ENCODE data around the gene ZNF680.
"Not testable (repeated sequence)": the region's sequence is repeated elsewhere in the genome, so short reads cannot be mapped to it uniquely, and the experiment has no call there.

ZNF680 gene

DNA sequence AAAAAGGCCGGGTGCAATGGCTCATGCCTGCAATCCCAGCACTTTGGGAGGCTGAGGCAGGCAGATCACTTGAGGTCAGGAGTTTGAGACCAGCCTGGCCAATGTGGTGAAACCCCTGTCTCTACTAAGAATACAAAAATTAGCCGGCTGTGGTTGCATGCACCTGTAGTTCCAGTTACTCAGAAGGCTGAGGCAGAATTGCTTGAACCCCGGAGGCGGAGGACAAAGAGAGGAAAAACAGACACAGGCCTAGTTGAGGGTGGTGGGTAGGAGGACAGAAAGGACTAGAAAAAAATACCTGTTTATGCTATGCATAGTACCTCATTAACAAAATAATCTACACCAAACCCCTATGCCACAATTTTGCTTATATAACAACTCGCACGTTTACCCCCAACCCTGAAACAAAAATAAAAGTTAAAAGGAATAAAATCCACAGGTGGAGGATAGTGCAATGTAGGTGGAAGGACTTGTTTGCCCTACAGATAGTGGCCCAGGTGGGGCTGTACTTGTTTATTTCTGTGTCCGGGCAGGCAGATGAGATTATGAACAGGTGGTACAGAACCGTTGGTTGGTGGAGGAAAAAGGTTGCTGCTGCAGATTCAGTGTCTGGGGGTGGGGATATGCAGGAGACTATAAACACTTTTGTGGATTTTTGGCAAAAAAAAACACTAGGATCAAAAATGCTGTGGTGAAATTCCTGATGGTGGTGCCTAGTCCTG, 5.1 kb downstream of the ZNF680 start:
- DNase-seq (ENCODE audit: low spot score) (no peak), FAIRE-seq (no peak)

GRCh38 chr7:64555046-64555445, 7.8 kb downstream of the ZNF680 start:
- no peak for FAIRE-seq
- no peak for DNase-seq (ENCODE audit: low spot score)

DNA sequence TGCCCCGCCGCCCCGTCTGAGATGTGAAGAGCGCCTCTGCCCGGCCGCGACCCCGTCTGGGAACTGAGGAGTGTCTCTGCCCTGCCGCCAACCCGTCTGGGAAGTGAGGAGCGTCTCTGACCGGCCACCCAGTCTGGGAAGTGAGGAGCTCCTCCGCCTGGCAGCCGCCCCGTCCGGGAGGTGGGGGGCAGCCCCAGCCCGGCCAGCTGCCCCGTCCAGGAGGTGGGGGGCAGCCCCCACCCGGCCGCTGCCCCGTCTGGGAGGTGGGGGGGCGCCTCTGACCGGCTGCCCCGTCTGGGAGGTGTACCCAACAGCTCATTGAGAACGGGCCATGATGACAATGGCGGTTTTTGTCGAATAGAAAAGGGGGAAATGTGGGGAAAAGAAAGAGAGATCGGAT, 8.7 kb downstream of the ZNF680 start:
- FAIRE-seq; DNase-seq (ENCODE audit: low spot score): not testable (repeated sequence)

DNA sequence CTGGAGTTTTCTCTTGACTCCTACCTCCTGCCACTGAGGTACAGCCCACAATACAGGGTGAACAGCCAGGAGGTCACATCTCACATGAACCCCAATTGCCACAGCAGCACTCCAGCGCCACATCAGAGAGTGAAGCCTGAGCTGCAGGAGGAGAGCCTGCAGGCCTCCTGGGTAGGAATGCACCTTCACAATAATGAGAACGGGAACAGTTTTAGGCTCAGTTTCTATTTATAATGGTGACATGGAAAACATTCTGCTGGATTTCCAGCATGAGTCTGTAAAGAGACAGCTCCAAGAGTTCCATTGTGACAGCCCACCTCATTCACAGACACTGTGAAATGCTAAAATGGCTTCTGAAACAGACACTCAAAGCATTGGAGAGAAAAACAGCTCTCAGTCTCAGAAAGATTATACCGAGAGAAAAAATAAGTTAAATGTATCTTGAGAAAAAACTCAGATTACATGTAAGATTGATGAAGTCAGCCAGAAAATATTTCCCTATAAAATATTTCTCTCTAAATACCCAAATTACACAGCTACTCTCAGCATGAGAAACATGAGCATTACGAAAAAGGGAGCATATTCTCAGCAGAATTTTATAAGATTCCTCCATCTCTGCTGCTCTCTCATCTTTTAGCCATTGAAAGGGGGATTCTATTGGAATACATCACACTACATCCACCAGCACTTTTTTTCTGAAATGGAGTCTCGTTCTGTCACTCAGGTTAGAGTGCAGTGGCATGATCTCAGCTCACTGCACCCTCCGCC, 11.3 kb downstream of the ZNF680 start:
- FAIRE-seq = no peak
- DNase-seq (ENCODE audit: low spot score) = no peak

DNA sequence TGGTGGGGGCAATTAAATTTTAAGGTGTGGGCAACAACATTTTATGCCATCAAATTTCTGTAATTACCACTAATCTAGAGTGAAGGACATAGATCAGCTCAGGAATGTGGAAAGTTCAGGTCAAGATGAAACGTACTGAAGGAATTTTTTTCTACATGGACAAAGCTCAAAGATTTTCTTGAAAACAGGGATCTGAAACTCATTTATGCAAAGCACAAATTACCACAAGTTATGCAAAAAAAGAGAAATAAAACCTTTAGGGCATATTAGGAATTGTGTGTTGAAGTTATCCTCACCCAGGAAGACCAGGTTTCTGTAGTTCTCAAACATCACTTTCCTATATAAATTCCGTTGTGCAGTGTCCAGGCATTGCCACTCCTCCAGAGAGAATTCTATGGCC, 18.9 kb downstream of the ZNF680 start:
- FAIRE-seq = no peak
- no peak for DNase-seq (ENCODE audit: low spot score)

DNA sequence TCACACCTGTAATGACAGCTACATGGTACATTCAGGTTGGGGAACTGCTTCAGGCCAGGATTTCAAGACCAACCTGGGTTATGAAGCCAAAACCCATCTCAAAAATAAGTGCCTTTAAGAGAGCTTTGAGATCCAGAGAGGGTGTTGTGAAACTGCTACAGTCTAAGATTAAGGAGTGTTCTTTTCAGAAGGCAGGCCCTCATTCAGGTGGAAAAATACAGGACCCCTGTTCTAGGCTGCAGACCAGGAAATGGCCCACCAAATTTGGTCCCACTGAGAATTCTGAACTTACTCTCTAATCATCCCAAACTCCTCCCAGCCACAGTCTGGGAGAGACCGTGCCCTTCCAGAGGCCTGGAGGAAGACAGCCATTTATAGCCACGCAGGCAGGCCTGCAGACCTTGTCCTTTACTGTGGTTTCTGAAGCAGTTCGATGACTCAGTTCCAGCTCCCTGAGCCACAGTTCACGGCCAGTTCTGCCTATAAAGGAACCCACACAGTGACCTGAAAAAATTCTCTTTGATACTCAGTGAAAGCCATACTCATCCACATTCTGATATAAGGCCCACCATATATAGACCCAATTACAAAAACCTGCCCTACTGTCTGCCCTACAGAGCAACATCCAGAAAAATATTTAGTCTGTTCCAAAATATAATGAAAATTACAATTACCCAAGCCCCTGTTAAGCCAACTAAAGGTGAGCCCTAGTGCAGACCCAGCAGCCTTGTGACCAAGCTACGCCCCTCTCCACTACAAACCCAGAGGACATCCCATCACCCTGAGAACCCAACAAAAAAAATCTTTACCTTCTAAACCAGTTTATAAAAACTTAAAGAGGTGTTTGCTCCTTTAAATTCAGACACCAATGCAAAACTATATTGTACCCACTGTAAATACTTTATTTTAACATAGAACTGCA, 21.2 kb downstream of the ZNF680 start:
- no peak for FAIRE-seq
- no peak for DNase-seq (ENCODE audit: low spot score)

DNA sequence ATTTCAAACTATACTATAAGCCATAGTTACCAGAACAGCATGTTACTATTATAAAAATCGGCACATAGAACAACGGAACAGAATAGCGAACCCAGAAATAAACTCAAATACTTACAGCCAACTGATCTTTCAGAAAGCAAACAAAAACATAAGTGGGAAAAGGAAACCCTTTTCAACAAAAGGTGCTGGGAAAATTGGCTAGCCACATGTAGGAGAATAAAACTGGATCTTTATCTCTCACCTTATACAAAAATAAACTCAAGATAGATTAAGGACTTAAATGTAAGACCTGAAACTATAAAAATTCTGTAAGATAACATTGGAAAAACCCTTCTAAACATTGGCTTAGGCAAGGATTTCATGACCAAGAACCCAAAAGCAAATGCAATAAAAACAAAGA, 29.1 kb downstream of the ZNF680 start:
- no peak for DNase-seq (ENCODE audit: low spot score)
- FAIRE-seq = no peak

- FAIRE-seq = no peak
- no peak for DNase-seq (ENCODE audit: low spot score)
Observed at GRCh38 chr7:64528770-64529169, 34.1 kb downstream of the ZNF680 start.

DNA sequence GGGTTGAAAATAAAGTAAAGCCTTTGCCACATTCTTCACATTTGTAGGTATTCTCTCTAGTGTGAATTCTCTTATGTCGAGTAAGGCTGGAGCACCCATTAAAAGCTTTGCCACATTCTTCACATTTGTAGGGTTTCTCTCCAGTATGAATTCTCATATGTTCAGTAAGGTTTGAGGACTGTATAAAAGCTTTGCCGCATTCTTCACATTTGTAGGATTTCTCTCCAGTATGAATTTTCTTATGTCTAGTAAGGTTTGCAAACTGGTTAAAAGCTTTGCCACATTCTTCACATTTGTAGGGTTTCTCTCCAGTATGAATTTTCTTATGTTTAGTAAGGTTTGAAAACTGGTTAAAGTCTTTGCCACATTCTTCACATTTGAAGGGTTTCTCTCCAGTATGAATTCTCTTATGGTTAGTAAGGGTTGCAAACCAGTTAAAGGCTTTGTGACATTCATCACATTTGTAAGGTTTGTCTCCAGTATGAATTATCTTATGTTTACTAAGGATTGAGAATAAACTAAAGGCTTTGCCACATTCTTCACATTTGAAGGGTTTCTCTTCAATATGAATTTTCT, 41.4 kb downstream of the ZNF680 start:
- FAIRE-seq = no peak

DNA sequence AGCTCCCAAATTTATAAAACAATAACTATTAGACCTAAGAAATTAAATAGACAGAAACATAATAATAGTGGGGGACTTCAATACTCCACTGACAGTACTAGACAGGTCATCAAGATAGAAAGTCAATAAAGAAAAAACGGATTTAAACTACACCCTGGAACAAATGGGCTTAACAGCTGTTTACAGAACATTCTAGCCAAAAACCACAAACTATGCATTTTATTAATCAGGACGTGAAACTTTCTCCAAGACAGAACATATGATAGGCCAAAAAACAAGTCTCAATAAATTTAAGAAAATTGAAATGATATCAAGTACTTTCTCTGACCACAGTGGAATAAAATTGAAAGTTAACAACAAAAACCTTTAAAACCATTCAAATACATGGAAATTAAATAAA, 46.4 kb downstream of the ZNF680 start:
- no peak for FAIRE-seq

More for the DNA sequence above, 41.4 kb downstream of the ZNF680 start:
- DNase-seq (ENCODE audit: low spot score) = no peak

GRCh38 chr7:64515781-64516180, 47.1 kb downstream of the ZNF680 start:
- FAIRE-seq (no peak), DNase-seq (ENCODE audit: low spot score) (no peak)

More for the DNA sequence above, 46.4 kb downstream of the ZNF680 start:
- DNase-seq (ENCODE audit: low spot score) = no peak

DNA sequence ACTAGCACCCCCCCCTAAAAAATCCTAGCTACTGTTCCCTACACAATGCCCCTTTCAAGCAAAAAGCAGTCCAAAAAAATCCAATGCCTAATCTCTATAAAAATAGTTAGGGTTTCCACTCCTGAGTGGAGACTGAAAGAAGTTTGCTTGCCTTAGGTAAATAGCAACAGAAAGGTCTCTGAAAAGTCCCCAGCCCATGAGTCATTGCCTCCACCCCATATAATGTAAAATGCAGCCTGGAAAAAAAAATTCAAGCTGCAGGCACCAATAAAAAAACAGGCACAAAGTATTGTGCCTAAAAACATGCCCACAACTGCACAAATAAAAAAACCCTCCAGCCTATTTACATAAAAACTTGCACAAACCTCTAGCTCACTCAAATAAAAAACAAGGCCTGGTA, 47.5 kb downstream of the ZNF680 start:
- no peak for DNase-seq (ENCODE audit: low spot score)
- FAIRE-seq = no peak

DNA sequence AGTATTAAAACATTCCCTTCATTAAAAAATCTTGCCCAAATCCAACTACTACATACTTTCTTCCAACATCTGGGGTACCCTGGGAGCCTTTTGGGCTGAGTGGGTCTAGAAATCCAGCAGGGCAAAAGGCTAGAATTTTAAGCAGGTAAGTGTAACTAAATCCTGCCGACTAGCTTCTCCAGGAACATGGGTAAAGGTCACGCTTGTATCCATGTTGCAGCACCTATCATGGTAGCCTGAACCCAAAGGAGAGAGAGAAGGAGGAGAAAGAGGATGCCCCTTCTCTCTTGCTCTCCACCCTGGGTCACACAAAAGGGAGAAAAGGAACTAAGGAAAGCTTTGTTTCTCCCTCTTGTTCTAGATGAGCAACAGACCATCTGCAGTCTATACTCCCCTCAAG, 53.3 kb downstream of the ZNF680 start:
- no peak for FAIRE-seq

GRCh38 chr7:64504581-64505120, 58.2 kb downstream of the ZNF680 start:
- FAIRE-seq (no peak), DNase-seq (ENCODE audit: low spot score) (no peak)

More for the DNA sequence above, 53.3 kb downstream of the ZNF680 start:
- DNase-seq (ENCODE audit: low spot score) = no peak

DNA sequence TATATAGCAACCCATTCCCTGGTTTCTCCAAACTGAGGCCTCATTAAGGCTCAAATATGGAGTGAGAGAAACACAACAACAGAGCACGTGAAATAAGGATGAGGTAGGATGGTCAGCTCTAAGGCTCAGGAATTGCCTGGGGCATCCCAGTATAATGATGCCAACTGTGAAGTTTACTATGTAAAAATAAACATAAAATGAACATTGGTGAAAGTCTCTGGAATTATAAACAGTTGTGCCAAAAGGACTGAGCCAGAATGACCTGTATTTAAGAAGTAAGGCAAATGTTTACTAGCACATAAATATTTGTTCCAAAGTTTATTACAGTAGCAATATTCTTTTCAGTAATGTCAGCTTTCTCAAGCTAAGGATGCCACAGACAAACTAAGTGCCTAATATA, 64.6 kb downstream of the ZNF680 start:
- DNase-seq (ENCODE audit: low spot score) = no peak
- no peak for FAIRE-seq

DNA sequence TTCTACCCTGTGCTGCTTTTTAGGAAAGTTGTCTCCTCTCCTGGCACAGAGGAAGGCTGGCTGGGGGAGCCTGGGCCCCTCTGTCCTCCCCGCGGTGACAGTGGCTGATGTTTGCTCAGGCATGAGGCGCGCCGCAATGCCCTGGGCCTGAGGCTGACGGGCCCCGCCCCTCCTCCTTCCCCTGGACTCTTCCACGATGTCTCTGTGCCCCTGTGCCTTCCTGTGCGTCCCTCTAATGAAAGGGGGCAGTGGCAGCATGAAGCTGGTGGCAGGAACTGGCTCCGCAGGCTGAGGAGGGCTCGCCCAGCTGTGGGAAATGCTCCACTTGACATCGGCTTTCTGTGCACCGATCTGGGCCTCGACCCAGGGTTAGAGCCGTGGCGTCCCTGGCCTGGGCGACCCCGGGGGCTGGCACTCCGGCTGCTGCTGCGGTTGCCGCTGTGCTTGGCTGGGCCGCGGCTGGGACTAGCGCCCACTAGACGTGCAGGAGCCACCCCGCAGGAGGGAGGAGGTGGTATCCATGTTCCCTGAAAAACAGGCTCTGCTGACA, 67.9 kb downstream of the ZNF680 start:
- no peak for DNase-seq (ENCODE audit: low spot score)
- no peak for FAIRE-seq

DNA sequence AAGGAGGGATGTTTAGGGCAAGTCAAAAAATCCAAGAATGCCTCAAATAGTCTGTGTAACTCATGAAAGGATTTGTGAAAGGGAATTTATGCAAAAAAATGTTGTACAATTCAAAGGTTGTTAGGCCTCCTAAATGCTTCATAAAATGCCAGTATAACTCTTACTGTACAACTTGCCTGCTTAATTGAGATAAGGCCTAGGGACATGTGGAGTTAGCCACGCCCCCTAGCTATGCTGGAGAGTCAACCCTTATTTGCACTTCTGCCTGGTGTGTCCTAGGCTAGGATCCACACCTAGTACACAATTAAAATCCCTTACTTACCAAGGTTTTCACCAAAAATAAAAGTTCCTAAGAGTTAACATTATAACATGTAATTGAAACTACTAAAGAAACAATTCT, 77.2 kb downstream of the ZNF680 start:
- DNase-seq (ENCODE audit: low spot score) (no peak), FAIRE-seq (no peak)

Data from urothelium cell line (cell line).